NCI-H774 (cell line): ENCODE measurements around the gene ATP9A.
"Not testable (repeated sequence)": the region's sequence is repeated elsewhere in the genome, so short reads cannot be mapped to it uniquely, and the experiment has no call there.

Source experiments
- DNase-seq: peaks from one replicate; lab custom pipeline; 2025; lab: John Stamatoyannopoulos, UW

ATP9A gene

GRCh38 chr20:51791626-51792025 is 23.4 kb upstream of the ATP9A start:
- DNase-seq = no peak

GRCh38 chr20:51790256-51790655 is 22.1 kb upstream of the ATP9A start:
- DNase-seq = no peak

- no peak for DNase-seq
Observed at GRCh38 chr20:51789434-51789833, 21.2 kb upstream of the ATP9A start.

- no peak for DNase-seq
Observed at GRCh38 chr20:51788822-51789221, 20.6 kb upstream of the ATP9A start.

GRCh38 chr20:51784299-51784698 is 16.1 kb upstream of the ATP9A start:
- no peak for DNase-seq

GRCh38 chr20:51778229-51778759 is 10.1 kb upstream of the ATP9A start:
- not testable (repeated sequence) for DNase-seq

- no peak for DNase-seq
Observed at GRCh38 chr20:51775241-51775640, 7.1 kb upstream of the ATP9A start.

- no peak for DNase-seq
Observed at GRCh38 chr20:51772236-51772635, 4.0 kb upstream of the ATP9A start.

GRCh38 chr20:51769976-51770615 is 1.9 kb upstream of the ATP9A start:
- DNase-seq = no peak

- no peak for DNase-seq
Observed at GRCh38 chr20:51768759-51769517, 748 bp upstream of the ATP9A start.

GRCh38 chr20:51766994-51767866 is 960 bp downstream of the ATP9A start:
- DNase-seq = peak; percentile 93

GRCh38 chr20:51765381-51765780 is 2.8 kb downstream of the ATP9A start:
- DNase-seq = not testable (repeated sequence)

GRCh38 chr20:51763965-51764602 is 4.1 kb downstream of the ATP9A start:
- no peak for DNase-seq

- DNase-seq = no peak
Observed at GRCh38 chr20:51760905-51761546, 7.2 kb downstream of the ATP9A start.

GRCh38 chr20:51759769-51760510 is 8.2 kb downstream of the ATP9A start:
- DNase-seq = no peak

- DNase-seq = no peak
Observed at GRCh38 chr20:51758978-51759544, 9.1 kb downstream of the ATP9A start.

GRCh38 chr20:51757226-51757625 is 11.0 kb downstream of the ATP9A start:
- no peak for DNase-seq

GRCh38 chr20:51756653-51757052 is 11.5 kb downstream of the ATP9A start:
- no peak for DNase-seq

GRCh38 chr20:51753220-51753619 is 15.0 kb downstream of the ATP9A start:
- DNase-seq = not testable (repeated sequence)

GRCh38 chr20:51752343-51752951 is 15.7 kb downstream of the ATP9A start:
- no peak for DNase-seq
